GM12875 (cell line): ENCODE data around the gene MAML1.

Experiments
- H3K4me3 ChIP-seq: one replicate; pipeline ENCODE4 v1.5.1; 2011; ENCODE audit warnings: low read depth, low read length, control low read depth
- TF ChIP-seq, protein P1 (sequence below): IDR thresholded peaks from 2 replicates; pipeline ENCODE4 v1.5.1; 2011; ENCODE audit warnings: low read depth, mild to moderate bottlenecking, control low read depth, inconsistent platforms, low read length, moderate library complexity, borderline replicate concordance; ENCODE audit not compliant: insufficient read depth

The MAML1 gene

DNA sequence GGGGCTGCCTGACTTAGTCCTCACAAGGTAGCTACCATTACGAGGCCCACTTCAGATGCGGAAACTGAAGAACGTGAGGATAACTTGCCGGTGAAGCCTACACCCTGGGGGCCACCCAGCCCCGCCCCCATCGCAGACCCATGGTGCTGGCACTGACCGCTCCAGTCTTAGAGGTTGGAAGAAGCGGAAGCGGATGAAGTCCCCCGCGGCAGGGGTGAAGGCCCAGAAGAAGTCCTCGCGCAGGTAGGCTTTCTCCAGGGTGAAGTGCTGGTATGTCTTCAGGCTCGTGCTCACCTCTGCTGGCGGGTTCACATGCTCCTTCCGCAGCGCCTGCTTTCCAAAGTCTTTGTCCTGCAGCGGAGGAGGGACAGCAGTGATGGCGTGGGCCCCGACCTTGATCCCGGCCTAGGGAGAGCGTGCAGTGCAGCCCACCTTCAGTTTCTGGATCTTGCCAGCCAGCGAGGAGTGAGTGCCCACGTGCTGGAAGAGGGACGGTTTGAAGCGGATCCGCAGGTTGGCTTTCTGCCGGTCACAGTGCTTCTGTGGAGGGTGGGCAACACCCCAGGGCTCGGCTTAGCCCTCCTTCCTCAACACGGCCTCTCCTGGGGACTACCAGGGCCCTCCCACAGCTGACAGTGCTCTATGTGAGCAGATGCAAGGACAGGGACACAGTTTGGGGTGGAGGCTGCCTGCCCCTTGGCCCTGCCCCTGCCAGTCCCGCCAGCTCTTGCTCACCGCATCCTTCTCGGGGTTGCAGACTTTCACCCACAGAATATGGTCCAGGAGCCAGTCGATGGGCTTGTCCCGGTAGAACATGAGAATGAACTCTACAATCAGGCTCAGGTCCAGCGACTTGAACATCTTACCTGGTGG lies 66.4 kb downstream of the MAML1 start:
- no peak overlapping the region for H3K4me3 ChIP-seq
- TF ChIP-seq, protein P1, sequence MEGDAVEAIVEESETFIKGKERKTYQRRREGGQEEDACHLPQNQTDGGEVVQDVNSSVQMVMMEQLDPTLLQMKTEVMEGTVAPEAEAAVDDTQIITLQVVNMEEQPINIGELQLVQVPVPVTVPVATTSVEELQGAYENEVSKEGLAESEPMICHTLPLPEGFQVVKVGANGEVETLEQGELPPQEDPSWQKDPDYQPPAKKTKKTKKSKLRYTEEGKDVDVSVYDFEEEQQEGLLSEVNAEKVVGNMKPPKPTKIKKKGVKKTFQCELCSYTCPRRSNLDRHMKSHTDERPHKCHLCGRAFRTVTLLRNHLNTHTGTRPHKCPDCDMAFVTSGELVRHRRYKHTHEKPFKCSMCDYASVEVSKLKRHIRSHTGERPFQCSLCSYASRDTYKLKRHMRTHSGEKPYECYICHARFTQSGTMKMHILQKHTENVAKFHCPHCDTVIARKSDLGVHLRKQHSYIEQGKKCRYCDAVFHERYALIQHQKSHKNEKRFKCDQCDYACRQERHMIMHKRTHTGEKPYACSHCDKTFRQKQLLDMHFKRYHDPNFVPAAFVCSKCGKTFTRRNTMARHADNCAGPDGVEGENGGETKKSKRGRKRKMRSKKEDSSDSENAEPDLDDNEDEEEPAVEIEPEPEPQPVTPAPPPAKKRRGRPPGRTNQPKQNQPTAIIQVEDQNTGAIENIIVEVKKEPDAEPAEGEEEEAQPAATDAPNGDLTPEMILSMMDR, result no peak

DNA sequence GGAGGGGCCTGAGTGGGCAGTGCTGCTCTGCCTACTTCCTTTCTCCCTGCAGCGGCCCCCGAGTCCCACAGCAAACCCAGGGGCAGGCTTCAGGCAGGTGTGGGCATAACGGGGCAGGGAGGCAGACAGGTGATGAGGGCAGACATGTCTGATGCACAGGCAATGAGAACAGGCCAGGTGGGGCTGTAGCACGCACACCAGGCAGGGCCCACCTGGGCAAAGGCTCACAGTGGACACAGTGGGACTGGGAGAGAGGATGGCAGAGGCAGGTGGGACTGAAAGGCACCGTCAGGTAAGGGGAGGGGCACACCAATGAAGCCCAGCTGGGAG lies 67.0 kb downstream of the MAML1 start:
- H3K4me3 ChIP-seq, result no peak overlapping the region
- TF ChIP-seq, protein P1, result no peak

GRCh38 chr5:179800071-179800695 lies 67.6 kb downstream of the MAML1 start:
- H3K4me3 ChIP-seq, result no peak overlapping the region
- TF ChIP-seq, protein P1, result no peak

DNA sequence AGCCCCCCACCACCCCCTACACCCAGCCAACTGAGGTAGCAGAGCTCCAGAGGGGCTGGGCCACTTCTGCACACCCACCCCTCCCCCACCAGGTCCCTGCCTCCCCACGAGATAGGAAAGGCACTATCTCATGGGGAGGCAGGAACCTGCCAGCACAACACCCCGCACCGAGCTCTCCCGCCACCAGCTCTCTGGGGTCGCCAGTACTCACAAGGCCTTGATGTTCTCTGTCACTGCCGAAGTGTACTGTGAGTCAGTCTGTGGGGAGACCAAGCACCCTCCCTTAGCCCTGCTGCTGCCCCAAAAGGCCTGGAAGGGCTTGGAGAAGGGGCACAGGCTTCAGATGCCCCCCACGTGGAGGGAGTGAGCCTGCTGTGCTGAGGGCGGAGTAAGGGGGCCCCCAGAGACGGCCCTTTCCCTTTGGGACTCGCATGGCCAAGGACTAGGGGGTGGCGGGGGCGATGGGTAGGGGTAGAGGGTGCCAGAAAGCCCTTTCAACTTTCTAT lies 68.1 kb downstream of the MAML1 start:
- TF ChIP-seq, protein P1, result no peak
- H3K4me3 ChIP-seq, result no peak overlapping the region

GRCh38 chr5:179801304-179802206 lies 68.9 kb downstream of the MAML1 start:
- TF ChIP-seq, protein P1, result peak; percentile 93
- H3K4me3 ChIP-seq, result no peak overlapping the region

DNA sequence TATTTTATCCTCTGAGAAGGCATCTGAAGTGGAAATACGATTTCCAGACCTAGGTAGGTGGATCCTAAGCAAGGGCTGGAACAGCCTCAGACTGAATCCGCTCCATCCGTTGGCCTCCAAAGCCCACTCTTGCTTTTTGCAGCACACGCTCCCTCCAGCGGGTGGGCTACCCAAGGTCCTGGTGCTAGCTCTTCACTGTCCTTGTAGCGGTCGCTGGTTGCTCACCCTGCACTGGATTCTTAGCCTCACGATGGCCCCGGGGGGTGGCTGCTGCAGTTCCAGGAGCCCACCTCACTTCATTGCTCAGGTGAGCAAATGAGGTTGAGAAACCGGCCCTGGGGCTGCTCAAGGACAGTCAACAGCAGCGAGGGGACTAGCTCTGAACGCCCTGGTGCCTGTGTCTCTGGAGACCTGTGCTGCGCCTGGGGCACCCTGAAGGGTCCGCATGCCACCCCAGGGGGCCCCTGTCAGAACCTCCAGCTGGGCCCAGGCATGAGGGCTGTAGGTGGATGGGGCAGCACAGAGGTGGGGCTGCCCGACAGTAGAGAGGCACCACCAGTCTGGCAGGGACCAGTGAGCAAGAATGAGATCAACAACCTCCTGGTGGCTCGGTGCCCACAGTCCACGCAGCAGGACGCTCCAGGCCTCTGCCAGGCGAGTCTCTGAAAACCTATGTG lies 69.7 kb downstream of the MAML1 start:
- TF ChIP-seq, protein P1, result no peak

More for the DNA sequence above, 69.7 kb downstream of the MAML1 start:
- H3K4me3 ChIP-seq, result no peak overlapping the region
